GOT3 (cell line): ENCODE measurements around the gene LINC00237.

Source experiments
- DNase-seq: peaks from one replicate; lab custom pipeline; 2025; ENCODE audit warnings: mixed read lengths; lab: John Stamatoyannopoulos, UW

LINC00237 gene

GRCh38 chr20:21096321-21097043 is 9.7 kb downstream of the LINC00237 start:
- no peak for DNase-seq

GRCh38 chr20:21092806-21093205 is 13.4 kb downstream of the LINC00237 start:
- DNase-seq, result no peak

GRCh38 chr20:21090721-21091120 is 15.4 kb downstream of the LINC00237 start:
- no peak for DNase-seq

GRCh38 chr20:21090111-21090618 is 16.0 kb downstream of the LINC00237 start:
- no peak for DNase-seq

- DNase-seq, result no peak
Measured at GRCh38 chr20:21089391-21089790, 16.8 kb downstream of the LINC00237 start.

GRCh38 chr20:21087862-21088540 is 18.2 kb downstream of the LINC00237 start:
- no peak for DNase-seq

GRCh38 chr20:21083825-21084325 is 22.3 kb downstream of the LINC00237 start:
- DNase-seq, result no peak

GRCh38 chr20:21082584-21082983 is 23.6 kb downstream of the LINC00237 start:
- no peak for DNase-seq

- DNase-seq, result no peak
Measured at GRCh38 chr20:21077809-21078345, 28.3 kb downstream of the LINC00237 start.

- no peak for DNase-seq
Measured at GRCh38 chr20:21076073-21076472, 30.1 kb downstream of the LINC00237 start.

- no peak for DNase-seq
Measured at GRCh38 chr20:21075471-21075870, 30.7 kb downstream of the LINC00237 start.

- no peak for DNase-seq
Measured at GRCh38 chr20:21074605-21075336, 31.4 kb downstream of the LINC00237 start.

- DNase-seq, result no peak
Measured at GRCh38 chr20:21067255-21067654, 38.9 kb downstream of the LINC00237 start.

- DNase-seq, result no peak
Measured at GRCh38 chr20:21064924-21065323, 41.2 kb downstream of the LINC00237 start.

GRCh38 chr20:21063276-21063675 is 42.9 kb downstream of the LINC00237 start:
- no peak for DNase-seq

- no peak for DNase-seq
Measured at GRCh38 chr20:21053002-21053762, 53.0 kb downstream of the LINC00237 start.

GRCh38 chr20:21052686-21053001 is 53.5 kb downstream of the LINC00237 start:
- no peak for DNase-seq

- DNase-seq, result no peak
Measured at GRCh38 chr20:21052241-21052640, 53.9 kb downstream of the LINC00237 start.

- no peak for DNase-seq
Measured at GRCh38 chr20:21050710-21051109, 55.4 kb downstream of the LINC00237 start.

GRCh38 chr20:21049305-21049828 is 56.8 kb downstream of the LINC00237 start:
- DNase-seq, result no peak

- no peak for DNase-seq
Measured at GRCh38 chr20:21048841-21049273, 57.3 kb downstream of the LINC00237 start.
